C4-2B (cell line): ENCODE measurements around the gene DNAJC10.

ENCODE experiments used
- CTCF ChIP-seq: fragments of 450-650 bp; conservative IDR thresholded peaks from 2 replicates; pipeline ENCODE4 v1.5.1; 2017; ENCODE audit warnings: mild to moderate bottlenecking
- ZFX ChIP-seq: fragments of 450-650 bp; IDR thresholded peaks from 2 replicates; pipeline ENCODE4 v1.6.1; 2017

DNA sequence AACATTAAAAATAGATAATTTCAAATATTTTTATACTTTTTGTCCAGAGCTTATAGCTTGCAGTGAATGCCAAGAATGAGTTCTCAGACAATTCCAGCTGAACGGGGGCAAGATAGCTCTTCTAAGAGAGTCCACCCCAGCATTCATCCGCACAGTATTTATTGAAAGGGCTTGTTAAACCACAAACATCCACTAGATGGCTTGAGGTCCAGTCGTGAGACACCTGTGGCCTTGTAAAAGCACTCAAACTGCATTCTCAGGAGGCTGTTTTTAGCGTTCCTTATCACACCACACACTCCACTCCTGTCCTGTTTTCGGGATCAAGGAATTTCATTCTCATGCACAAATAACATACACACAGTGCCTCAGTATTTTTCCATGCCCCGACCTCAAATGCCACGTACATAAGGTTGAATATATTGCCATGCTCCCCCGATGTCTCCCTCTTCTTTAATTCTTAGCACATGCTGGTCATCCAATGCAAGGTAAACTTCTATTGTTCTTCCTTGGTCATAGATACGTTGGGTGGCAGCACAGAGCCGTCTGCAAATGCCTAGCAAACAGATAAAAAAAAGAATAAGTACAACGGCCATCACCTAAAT, 47.4 kb downstream of the DNAJC10 start:
- TF ChIP-seq CTCF (peak; percentile 73), ZFX (no peak)
